HEK293T (cell line): ENCODE data around the gene TOMT.

Experiments used
- ARNT ChIP-seq: fragments of 450-650 bp; IDR thresholded peaks from 2 replicates; pipeline ENCODE4 v1.6.1; 2017; ENCODE audit warnings: mild to moderate bottlenecking
- SUZ12 ChIP-seq: fragments of 450-650 bp; IDR thresholded peaks from 2 replicates; pipeline ENCODE4 v1.6.1; 2016; ENCODE audit warnings: mild to moderate bottlenecking

GRCh38 chr11:72116019-72116755, 10.5 kb downstream of the TOMT start:
- TF ChIP-seq SUZ12 (no peak), ARNT (no peak)
